Stimulated activated CD8-positive, alpha-beta memory T cell treated with anti-CD3 and anti-CD28 coated beads, Interleukin-12 subunit alpha, Interleukin-12 subunit beta, amount 100 ng/mL, for 1 hour (primary cell): ENCODE measurements around the gene R3HCC1L.
A peak's percentile ranks its signal among the peaks of the same experiment; 100 is the strongest.

Experiments
- DNase-seq: peaks from one replicate; pipeline ENCODE4 v3.0.0-alpha.2; 2020; ENCODE audit warnings: low read depth

R3HCC1L gene

GRCh38 chr10:98134431-98135221, at the start of gene R3HCC1L:
Gene R3HCC1L, plus strand, starts transcription at chr10:98134657. Its CDS starts 73,458 bp downstream, at chr10:98208115.
- DNase-seq, result peak; percentile 86

GRCh38 chr10:98085238-98085637, 49.2 kb upstream of the R3HCC1L start:
- no peak for DNase-seq

- no peak for DNase-seq
Observed at GRCh38 chr10:98086837-98087708, 47.4 kb upstream of the R3HCC1L start.

- no peak for DNase-seq
Observed at GRCh38 chr10:98088186-98088971, 46.1 kb upstream of the R3HCC1L start.

GRCh38 chr10:98090822-98091221, 43.6 kb upstream of the R3HCC1L start:
- DNase-seq, result no peak

- DNase-seq, result no peak
Observed at GRCh38 chr10:98096316-98096715, 38.1 kb upstream of the R3HCC1L start.

GRCh38 chr10:98096731-98097130, 37.7 kb upstream of the R3HCC1L start:
- DNase-seq, result no peak

- no peak for DNase-seq
Observed at GRCh38 chr10:98097175-98097574, 37.3 kb upstream of the R3HCC1L start.

- no peak for DNase-seq
Observed at GRCh38 chr10:98097616-98098015, 36.8 kb upstream of the R3HCC1L start.

- DNase-seq, result no peak
Observed at GRCh38 chr10:98098247-98098646, 36.2 kb upstream of the R3HCC1L start.

GRCh38 chr10:98100476-98100875, 34.0 kb upstream of the R3HCC1L start:
- no peak for DNase-seq

- no peak for DNase-seq
Observed at GRCh38 chr10:98101366-98101765, 33.1 kb upstream of the R3HCC1L start.

- no peak for DNase-seq
Observed at GRCh38 chr10:98104125-98104524, 30.3 kb upstream of the R3HCC1L start.

- no peak for DNase-seq
Observed at GRCh38 chr10:98106531-98106930, 27.9 kb upstream of the R3HCC1L start.

- DNase-seq, result no peak
Observed at GRCh38 chr10:98107644-98108430, 26.6 kb upstream of the R3HCC1L start.

GRCh38 chr10:98110356-98110755, 24.1 kb upstream of the R3HCC1L start:
- no peak for DNase-seq

- DNase-seq, result no peak
Observed at GRCh38 chr10:98115031-98115787, 19.2 kb upstream of the R3HCC1L start.

- no peak for DNase-seq
Observed at GRCh38 chr10:98119891-98120290, 14.6 kb upstream of the R3HCC1L start.

- no peak for DNase-seq
Observed at GRCh38 chr10:98125940-98126631, 8.4 kb upstream of the R3HCC1L start.

- DNase-seq, result no peak
Observed at GRCh38 chr10:98128802-98129201, 5.7 kb upstream of the R3HCC1L start.
